T-helper 22 cell (primary cell): ENCODE data around the gene SHB.

Source experiments
- DNase-seq: peaks from one replicate; pipeline ENCODE4 v3.0.0-alpha.2; 2020; ENCODE audit warnings: low read depth

Gene SHB

DNA sequence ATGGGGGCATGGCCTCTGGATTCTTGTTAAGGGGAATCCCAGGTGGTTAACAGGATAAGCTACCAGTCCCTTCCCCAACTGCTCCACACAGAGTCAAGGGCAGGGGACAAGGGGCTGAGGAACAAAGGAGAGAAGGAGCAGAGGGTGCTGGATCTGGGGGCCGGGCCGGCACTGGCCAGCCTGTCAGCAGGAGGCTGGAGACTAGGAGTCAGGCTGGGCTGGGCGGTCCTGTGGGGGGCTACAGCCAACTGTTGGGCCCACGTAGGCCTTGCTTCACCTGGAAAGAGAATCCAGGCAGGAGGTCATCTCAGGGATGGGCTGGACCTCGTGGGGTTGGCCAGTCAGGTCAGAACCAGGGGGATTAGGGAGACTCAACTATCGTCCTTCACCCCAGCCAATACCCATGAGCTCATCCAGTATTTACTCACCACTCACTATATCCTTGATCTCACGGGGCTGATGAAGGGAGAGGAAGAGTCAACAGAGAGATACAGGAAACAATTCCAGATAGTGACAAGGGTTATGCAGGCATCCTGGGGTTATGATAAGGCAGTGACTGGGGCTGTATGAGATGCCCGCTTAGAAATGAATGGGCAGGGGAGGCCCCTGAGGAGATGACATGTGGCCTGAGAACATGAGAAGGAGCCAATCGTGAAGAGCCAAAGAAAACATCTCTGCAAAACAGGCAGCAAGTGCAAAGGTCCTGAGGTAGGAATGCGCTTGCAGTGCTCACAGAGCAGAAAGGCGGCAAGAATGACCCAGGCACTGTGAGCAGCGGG lies 117.2 kb downstream of the SHB start:
- no peak for DNase-seq

- no peak for DNase-seq
Observed at GRCh38 chr9:37950561-37950960, 118.5 kb downstream of the SHB start.

DNA sequence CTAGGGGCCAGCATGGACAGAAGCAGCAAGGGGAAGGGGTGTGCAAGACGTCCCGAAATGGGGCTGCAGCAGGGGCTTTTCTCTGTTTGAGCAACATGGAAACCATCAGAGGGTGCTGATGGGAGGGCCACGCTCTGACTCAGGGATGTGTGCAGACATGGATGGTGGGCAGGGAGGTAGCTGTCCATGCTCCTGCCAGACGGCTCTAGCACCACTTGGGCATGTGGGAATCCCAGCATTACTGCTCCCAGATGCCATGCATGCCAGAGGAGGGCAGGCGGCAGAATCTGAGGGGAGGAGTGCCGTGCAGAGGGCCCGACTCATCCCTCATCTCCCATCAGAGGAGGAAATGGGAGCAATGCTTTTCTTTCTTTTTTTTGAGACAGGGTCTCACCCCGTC lies 119.5 kb downstream of the SHB start:
- DNase-seq: no peak

DNA sequence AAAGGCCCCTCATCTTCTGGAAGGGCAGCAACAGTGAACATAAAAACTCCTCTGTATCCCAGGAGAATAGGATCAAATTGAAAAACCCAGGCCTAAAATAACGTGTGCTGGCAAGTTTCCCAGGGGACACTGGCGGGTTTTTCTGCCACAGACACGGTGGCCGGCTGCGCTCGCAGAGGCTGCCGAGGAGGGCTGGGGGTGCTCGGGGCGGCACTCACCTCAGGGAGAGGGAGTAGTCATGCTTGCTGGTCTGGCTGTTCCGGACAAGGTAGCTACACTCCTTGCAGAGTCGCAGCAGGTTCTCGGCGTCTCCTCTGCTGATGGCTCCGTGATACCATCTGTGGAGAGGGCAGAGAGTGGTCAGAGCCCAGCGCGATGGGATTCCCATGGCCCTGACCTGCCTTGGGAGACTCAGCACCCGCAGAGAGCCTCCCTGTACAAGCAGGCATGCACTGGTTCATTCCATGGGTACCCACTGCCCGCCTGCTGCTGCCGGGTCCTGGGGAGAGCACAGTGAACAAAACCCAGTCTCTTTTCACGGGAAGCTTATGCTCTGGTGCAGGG lies 120.5 kb downstream of the SHB start:
- DNase-seq: no peak

GRCh38 chr9:37947977-37948376 lies 121.0 kb downstream of the SHB start:
- DNase-seq: no peak

DNA sequence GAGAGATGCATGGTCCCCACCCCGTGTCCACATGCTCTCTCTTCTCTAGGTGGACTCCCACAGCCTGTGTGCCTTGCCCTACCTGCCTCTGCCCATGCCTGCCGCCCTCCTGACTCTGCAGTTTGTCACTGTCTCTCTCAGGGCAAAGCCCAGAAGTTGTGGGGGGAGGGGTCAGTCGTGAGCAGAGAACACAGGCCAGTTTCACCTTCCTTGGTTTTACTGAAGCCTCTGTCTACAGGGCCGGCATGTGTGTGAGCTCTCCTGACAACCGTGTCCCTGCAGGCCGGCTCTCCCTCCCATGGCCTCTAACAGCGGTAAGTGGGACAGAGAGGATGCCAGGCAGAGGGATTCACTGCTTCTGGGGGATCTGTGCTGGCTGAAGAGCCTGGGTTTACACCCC lies 121.6 kb downstream of the SHB start:
- no peak for DNase-seq

- DNase-seq: no peak
Observed at GRCh38 chr9:37946971-37947370, 122.1 kb downstream of the SHB start.

DNA sequence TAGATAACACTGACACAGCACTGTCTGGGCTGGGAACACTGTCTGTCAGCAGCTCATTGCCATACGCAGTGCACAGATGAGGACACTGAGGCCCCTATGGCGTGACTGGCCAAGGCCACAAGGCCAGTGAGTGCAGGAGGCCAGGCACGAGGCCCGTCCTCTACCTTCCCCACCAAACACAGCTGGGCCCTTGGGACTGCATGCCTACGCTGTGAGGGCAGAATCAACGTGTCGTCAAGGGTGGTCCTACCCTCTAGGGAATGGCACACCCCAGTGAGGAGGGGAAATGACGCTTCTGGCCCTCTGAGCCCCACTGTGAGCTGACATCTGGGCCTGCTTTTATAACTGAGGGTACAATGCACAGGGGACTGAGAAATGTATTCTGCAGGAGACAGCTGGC lies 123.0 kb downstream of the SHB start:
- DNase-seq: no peak

DNA sequence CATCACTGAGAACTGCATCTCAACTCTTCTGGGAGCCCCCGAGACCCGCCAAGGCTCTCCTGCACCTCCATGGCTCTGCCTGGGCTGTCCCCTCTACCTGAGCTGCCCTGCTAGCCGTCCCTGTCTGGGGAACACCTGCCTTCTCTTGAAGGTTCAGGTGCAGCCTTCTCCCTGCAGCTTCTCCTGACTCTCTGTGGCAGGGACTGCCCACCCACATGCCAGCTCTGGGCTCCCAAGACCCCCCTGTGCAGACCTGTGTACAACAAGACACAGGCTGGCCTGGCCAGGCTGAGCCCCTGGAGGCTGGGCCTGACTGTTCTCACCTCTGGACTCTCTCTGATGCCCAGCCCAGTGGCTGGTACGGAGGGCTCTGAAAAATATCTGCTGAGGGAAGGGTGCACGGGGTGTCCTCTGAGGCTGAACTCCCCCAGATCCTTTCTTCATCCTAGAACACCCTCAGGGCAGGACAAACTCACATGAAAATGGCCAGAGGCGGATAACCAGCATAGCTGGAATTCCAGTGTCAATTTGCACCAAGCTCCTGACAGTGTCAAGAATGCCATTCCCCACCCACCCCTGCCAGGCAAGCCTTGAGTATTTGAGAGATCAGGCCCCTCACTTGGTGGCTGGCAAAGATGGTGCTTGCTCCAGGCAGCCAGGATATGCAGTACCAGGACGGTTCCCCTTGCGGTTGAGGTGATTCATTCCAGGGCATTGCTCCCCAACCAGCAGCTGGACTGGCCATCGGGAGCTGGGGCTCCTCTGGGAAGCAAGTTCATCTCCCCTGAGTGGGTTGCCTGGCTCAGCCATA lies 124.2 kb downstream of the SHB start:
- no peak for DNase-seq

- no peak for DNase-seq
Observed at GRCh38 chr9:37944266-37944650, 124.8 kb downstream of the SHB start.

DNA sequence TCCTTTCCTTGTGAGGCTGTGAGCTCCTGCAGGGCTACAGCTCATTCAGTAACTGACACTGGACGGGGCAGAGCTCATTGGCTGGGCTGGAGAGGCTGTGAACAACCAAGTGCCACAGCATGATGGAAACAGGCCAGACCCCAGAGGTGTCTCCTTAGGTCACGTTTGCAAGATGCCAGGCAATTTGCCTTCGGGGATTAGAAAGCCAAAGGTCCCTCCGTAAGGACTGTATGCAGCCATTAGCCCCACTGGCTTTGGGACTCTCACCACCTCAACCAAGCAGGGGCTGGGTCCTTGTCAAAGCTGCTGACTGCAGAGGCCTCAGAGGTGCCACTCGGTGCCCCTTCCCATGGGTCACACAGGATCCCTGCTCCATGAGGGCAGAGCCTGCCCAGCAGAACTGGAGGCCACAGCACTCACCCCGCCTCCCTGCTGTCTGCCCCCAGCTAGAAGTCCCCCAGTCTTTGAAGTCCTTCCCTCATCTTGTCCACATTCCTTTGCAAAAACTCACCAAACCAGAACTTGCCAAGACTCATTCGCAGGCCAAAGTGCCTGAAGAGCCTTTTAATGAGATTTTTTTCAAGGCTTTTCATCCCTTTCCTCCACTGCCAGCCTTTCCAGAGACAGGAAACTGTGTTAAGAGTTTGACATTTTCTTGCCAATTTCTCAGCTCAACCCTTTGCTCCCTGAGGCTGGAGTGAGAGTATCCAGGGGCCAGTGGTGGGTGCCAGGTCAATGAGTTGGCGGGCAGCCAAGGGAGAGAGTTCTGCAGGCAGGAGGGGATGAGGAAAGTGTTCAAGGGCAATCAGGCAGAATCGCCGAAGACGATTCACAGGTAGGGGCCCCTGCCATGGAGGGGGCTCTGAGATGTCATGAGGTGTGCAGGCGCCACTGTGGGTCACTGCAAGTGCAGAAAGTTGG lies 125.4 kb downstream of the SHB start:
- DNase-seq: no peak

GRCh38 chr9:37942621-37943344 lies 126.2 kb downstream of the SHB start:
- no peak for DNase-seq

DNA sequence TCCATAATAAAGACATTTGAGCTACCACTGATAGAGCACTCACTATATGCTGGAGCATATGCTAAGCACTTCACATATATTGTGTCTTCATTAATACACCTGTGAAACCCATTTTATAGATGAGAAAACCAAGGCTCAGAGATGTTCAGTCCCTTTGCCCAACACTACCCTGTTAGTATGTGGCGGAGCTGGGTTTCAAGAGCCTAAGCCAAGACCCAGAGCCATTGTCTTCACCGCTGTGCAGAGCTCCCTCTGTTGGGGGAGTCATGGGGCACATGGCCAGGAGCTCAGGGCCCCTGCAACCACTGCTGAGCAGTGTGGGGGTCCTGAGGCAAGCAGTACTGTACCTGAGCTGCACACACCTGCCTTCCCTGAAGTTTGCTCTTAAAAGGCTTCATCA lies 127.8 kb downstream of the SHB start:
- DNase-seq: no peak

DNA sequence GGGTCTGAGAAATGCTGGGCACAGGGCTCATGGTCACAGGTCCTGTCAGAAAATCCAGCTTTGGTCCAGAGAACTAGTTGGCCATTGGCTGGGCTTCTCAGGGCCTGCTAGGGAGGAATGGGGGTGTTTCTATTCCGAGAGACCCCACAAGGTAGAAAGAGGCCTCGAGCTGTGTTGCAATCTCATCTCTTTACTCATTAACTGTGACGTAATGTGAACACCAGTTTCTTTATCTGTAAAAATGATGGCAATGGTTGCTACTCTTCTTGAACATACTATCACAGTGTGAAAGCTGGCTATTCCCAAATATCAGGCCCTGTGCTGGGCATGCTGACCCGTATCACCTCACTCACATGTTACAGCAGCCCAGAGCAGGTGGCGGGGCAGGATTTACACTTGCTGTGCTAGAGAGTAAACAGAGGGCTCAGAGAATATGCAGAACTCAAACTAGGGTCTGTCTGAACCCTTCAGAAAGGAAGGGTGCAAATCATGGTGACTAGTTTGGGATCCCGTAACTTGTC lies 129.4 kb downstream of the SHB start:
- DNase-seq: no peak

- no peak for DNase-seq
Observed at GRCh38 chr9:37938121-37938891, 130.7 kb downstream of the SHB start.

GRCh38 chr9:37937366-37937765 lies 131.7 kb downstream of the SHB start:
- DNase-seq: no peak

- no peak for DNase-seq
Observed at GRCh38 chr9:37936965-37937364, 132.1 kb downstream of the SHB start.

- DNase-seq: no peak
Observed at GRCh38 chr9:37936376-37936775, 132.7 kb downstream of the SHB start.

GRCh38 chr9:37935096-37935495 lies 133.9 kb downstream of the SHB start:
- DNase-seq: no peak

- no peak for DNase-seq
Observed at GRCh38 chr9:37931592-37931991, 137.4 kb downstream of the SHB start.
